ENCODE measurements around the gene NPLOC4.

DNA sequence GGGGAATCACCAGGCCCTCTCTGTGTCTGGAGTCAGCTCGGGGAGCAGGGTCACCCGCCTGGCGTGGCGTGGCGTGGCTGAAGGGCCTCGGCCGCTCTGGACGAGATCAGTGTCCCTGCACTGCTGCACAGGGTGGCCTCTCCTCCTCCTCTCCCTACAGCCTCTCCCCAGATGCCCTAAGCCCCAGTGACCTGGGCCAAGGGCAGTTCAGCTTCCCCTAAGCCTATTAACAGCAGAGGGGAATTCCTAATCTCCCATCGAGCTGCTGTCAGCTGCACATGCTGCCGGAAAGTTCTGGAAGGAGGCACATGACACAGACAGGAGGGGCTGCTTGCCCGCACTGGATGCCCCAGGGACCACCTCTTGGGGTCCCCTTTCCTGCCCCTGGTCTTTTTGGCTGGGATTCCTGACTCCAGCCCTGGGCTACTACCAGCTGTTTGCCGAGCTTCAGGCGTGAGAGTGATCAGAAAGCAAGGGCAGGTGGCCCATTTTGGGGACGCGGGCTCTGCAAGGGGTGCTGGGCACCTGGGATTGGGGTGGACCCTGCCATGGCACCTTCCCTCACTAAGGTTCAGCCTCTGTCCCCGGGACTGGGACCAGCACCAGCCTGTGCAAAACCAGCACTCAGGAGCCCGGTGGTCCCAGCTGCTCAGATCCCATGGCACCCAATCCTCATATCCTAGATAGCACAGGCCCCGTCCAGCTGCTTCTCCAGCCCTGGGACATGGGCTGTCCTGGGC is 18.6 kb upstream of the NPLOC4 start:
- TF ChIP-seq POLR2AphosphoS5 (IDR thresholded peaks at IDR 0.05; ENCODE audit: low read depth, low read length) (no peak), FOXP2 (optimal IDR thresholded peaks at IDR 0.05; ENCODE audit: borderline replicate concordance, extremely low read depth, extremely low read length, insufficient read depth) (no peak), SIN3A (IDR thresholded peaks at IDR 0.05; ENCODE audit: borderline replicate concordance, insufficient read depth, low read length) (no peak), TAF1 (IDR thresholded peaks at IDR 0.05; ENCODE audit: borderline replicate concordance, insufficient read depth, low read length) (no peak)
- TF ChIP-seq, protein P1, sequence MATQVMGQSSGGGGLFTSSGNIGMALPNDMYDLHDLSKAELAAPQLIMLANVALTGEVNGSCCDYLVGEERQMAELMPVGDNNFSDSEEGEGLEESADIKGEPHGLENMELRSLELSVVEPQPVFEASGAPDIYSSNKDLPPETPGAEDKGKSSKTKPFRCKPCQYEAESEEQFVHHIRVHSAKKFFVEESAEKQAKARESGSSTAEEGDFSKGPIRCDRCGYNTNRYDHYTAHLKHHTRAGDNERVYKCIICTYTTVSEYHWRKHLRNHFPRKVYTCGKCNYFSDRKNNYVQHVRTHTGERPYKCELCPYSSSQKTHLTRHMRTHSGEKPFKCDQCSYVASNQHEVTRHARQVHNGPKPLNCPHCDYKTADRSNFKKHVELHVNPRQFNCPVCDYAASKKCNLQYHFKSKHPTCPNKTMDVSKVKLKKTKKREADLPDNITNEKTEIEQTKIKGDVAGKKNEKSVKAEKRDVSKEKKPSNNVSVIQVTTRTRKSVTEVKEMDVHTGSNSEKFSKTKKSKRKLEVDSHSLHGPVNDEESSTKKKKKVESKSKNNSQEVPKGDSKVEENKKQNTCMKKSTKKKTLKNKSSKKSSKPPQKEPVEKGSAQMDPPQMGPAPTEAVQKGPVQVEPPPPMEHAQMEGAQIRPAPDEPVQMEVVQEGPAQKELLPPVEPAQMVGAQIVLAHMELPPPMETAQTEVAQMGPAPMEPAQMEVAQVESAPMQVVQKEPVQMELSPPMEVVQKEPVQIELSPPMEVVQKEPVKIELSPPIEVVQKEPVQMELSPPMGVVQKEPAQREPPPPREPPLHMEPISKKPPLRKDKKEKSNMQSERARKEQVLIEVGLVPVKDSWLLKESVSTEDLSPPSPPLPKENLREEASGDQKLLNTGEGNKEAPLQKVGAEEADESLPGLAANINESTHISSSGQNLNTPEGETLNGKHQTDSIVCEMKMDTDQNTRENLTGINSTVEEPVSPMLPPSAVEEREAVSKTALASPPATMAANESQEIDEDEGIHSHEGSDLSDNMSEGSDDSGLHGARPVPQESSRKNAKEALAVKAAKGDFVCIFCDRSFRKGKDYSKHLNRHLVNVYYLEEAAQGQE (IDR thresholded peaks at IDR 0.05; ENCODE audit: insufficient read depth in 1 of 2, low read depth in 2 of 2, low read length in 2 of 2) = no peak
